GM23248 (cell line): ENCODE results near the gene STX4.

ENCODE experiments used
- EZH2 ChIP-seq: fragments of 200-600 bp; sonication (generic); IDR thresholded peaks from 2 replicates; pipeline ENCODE4 v1.6.1; 2018; ENCODE audit warnings: antibody characterized with exemption, mild to moderate bottlenecking; ENCODE audit not compliant: insufficient read depth, poor library complexity, severe bottlenecking
- EZH2phosphoT487 ChIP-seq: fragments of 200-600 bp; sonication (generic); IDR thresholded peaks from 2 replicates; pipeline ENCODE4 v1.6.1; 2018; ENCODE audit warnings: antibody characterized with exemption, moderate library complexity, mild to moderate bottlenecking, low read depth; ENCODE audit not compliant: insufficient read depth

GRCh38 chr16:31071861-31072260, 38.5 kb downstream of the STX4 start:
- no peak for TF ChIP-seq EZH2
- no peak for TF ChIP-seq EZH2phosphoT487
